DOHH2 (cell line): ENCODE results near the gene NHERF2.

Experiments
- H3F3A ChIP-seq: fragments of 200-600 bp; sonication (generic), shearing (Covaris generic); 2 replicates; pipeline ENCODE4 v1.6.0; 2016; ENCODE audit warnings: antibody characterized with exemption, mild to moderate bottlenecking; ENCODE audit not compliant: control insufficient read depth, insufficient read depth
- H3K27ac ChIP-seq: fragments of 200-600 bp; sonication (generic); 2 replicates; pipeline ENCODE4 v1.5.1; 2014; ENCODE audit warnings: low read depth, mild to moderate bottlenecking, low read length, moderate library complexity
- H3K27me3 ChIP-seq: fragments of 200-600 bp; sonication (generic); 2 replicates; pipeline ENCODE4 v1.6.1; 2014; ENCODE audit warnings: mild to moderate bottlenecking, low read length, mixed read lengths; ENCODE audit not compliant: control insufficient read depth
- H3K36me3 ChIP-seq: fragments of 200-600 bp; sonication (generic); 2 replicates; pipeline ENCODE4 v1.6.1; 2014; ENCODE audit warnings: mild to moderate bottlenecking, low read length, moderate library complexity, mixed read lengths; ENCODE audit not compliant: control insufficient read depth
- H3K4me1 ChIP-seq: fragments of 200-600 bp; sonication (generic); 2 replicates; pipeline ENCODE4 v1.6.1; 2014; ENCODE audit warnings: mild to moderate bottlenecking, low read length, mixed read lengths; ENCODE audit not compliant: control insufficient read depth
- H3K4me2 ChIP-seq: fragments of 200-600 bp; sonication (generic); 2 replicates; pipeline ENCODE4 v1.6.0; 2014; ENCODE audit warnings: mild to moderate bottlenecking, low read length, moderate library complexity
- H3K4me3 ChIP-seq: fragments of 200-600 bp; sonication (generic); 2 replicates; pipeline ENCODE4 v1.5.1; 2014; ENCODE audit warnings: mild to moderate bottlenecking, low read length, mixed read lengths
- H3K79me2 ChIP-seq: fragments of 200-600 bp; sonication (generic); 2 replicates; pipeline ENCODE4 v1.6.1; 2014; ENCODE audit warnings: mild to moderate bottlenecking, low read length, mixed read lengths; ENCODE audit not compliant: control insufficient read depth
- H3K9me2 ChIP-seq: fragments of 200-600 bp; sonication (generic); replicated peaks from 2 replicates; pipeline ENCODE4 v1.6.1; 2014; ENCODE audit warnings: mild to moderate bottlenecking, low read length, mixed read lengths; ENCODE audit not compliant: control insufficient read depth
- H3K9me3 ChIP-seq: fragments of 200-600 bp; sonication (generic); 2 replicates; pipeline ENCODE4 v1.6.1; 2014; ENCODE audit warnings: antibody characterized with exemption, low read length, mixed read lengths; ENCODE audit not compliant: control insufficient read depth, insufficient read depth
- H4K20me1 ChIP-seq: fragments of 200-600 bp; sonication (generic); 2 replicates; pipeline ENCODE4 v1.6.0; 2014; ENCODE audit warnings: low read depth, mild to moderate bottlenecking, antibody characterized with exemption, low read length, moderate library complexity; ENCODE audit not compliant: control insufficient read depth, insufficient read depth
- CTCF ChIP-seq: fragments of 200-600 bp; sonication (generic); IDR thresholded peaks from one replicate; pipeline ENCODE4 v1.5.1; 2014; ENCODE audit warnings: antibody characterized with exemption, mild to moderate bottlenecking, low read depth, low read length; ENCODE audit not compliant: poor library complexity, severe bottlenecking
- EZH2phosphoT487 ChIP-seq: fragments of 200-600 bp; sonication (generic); IDR thresholded peaks from 2 replicates; pipeline ENCODE4 v1.6.1; 2017; ENCODE audit warnings: borderline replicate concordance, mild to moderate bottlenecking, antibody characterized with exemption, low read length, moderate library complexity, mixed read lengths

The NHERF2 gene

GRCh38 chr16:2075631-2076030 lies 48.9 kb downstream of the NHERF2 start:
- H3K9me3 ChIP-seq: no peaks in the 10 kb centered on the region
- H3K27me3 ChIP-seq: no peaks in the 10 kb centered on the region
- no peaks in the 10 kb centered on the region for H3F3A ChIP-seq
- no peak overlapping the region for H3K27ac ChIP-seq
- no peaks in the 10 kb centered on the region for H3K79me2 ChIP-seq
- H3K36me3 ChIP-seq: no peaks in the 10 kb centered on the region; the same call in 1 of the 2 replicates
- no peak overlapping the region for H3K4me2 ChIP-seq
- no peaks in the 10 kb centered on the region for H4K20me1 ChIP-seq
- no peak overlapping the region for H3K4me3 ChIP-seq
- no peaks in the 10 kb centered on the region for H3K9me2 ChIP-seq
- no peaks in the 10 kb centered on the region for H3K4me1 ChIP-seq
- no peak for TF ChIP-seq EZH2phosphoT487
- TF ChIP-seq CTCF: no peak

GRCh38 chr16:2076072-2076865 lies 49.6 kb downstream of the NHERF2 start:
- no peak for TF ChIP-seq CTCF
- no peak for TF ChIP-seq EZH2phosphoT487
- Histone ChIP-seq H3K9me2 (no peaks in the 10 kb centered on the region), H3K4me2 (no peak overlapping the region), H3K36me3 (no peaks in the 10 kb centered on the region; the same call in 1 of the 2 replicates), H3K27me3 (no peaks in the 10 kb centered on the region), H3K4me3 (no peak overlapping the region), H3K79me2 (no peaks in the 10 kb centered on the region), H3K4me1 (no peaks in the 10 kb centered on the region), H4K20me1 (no peaks in the 10 kb centered on the region), H3K27ac (no peak overlapping the region), H3K9me3 (no peaks in the 10 kb centered on the region), H3F3A (no peaks in the 10 kb centered on the region)

- Histone ChIP-seq H3F3A (no peaks in the 10 kb centered on the region), H3K27ac (no peak overlapping the region), H3K79me2 (no peaks in the 10 kb centered on the region), H3K36me3 (no peaks in the 10 kb centered on the region; the same call in 1 of the 2 replicates), H3K4me1 (no peaks in the 10 kb centered on the region), H3K9me2 (no peaks in the 10 kb centered on the region), H3K27me3 (no peaks in the 10 kb centered on the region), H4K20me1 (no peaks in the 10 kb centered on the region), H3K4me2 (no peak overlapping the region), H3K4me3 (no peak overlapping the region), H3K9me3 (no peaks in the 10 kb centered on the region)
- TF ChIP-seq CTCF: no peak
- no peak for TF ChIP-seq EZH2phosphoT487
Measured at GRCh38 chr16:2077016-2077415, 50.3 kb downstream of the NHERF2 start.
